ENCODE results near the gene ACTL8. TPM values are rescaled to one million over a fixed set of nuclear protein-coding genes. Genes with fewer than 3 reads are reported as not detected.

Gene ACTL8
- total RNA-seq, 1 donor from 2014 or later, result not detected

DNA sequence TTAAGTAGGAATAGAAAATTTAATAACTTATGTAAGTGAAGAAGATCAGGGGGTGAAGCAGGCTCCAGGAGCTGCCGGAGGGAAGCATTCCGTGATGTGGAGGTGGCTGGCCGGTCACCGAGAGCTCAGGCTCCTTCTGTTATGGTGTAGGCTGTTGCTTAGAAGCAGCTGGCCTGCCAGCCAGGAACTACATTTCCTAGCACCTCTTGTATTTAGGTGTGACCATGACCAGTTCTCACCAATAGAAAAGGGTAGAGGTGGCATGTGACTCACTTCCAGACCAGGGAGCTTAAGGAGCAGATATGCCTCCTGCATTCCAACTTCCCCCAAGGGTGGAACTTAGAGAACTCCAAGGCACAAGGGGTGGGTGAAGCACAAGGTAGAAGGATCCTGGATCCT, 120.7 kb downstream of the ACTL8 start:
- no peak for DNase-seq

Other genes starting within 250 kb of the ACTL8 start
- gene ARHGEF10L, start 215.6 kb upstream of the ACTL8 start, total RNA-seq, result 24.7 TPM

Measured in skin of body (tissue), 2 donors.